H1 (cell line): ENCODE measurements around the gene PIANP.
A peak's percentile ranks its signal among the peaks of the same experiment; 100 is the strongest.

Source experiments
- HDAC2 ChIP-seq, 2 experiments: fragments of 300-600 bp in 1 of 2; sonication (generic) in 1 of 2; IDR thresholded peaks; 2 replicates each; pipeline ENCODE4 v1.6.1; 2011 to 2012; ENCODE audit warnings: low read depth in 2 of 2, low read length in 2 of 2, mild to moderate bottlenecking in 2 of 2, moderate library complexity in 2 of 2, borderline replicate concordance in 1 of 2, inconsistent platforms in 1 of 2
- HDAC6 ChIP-seq: IDR thresholded peaks from one replicate; pipeline ENCODE4 v1.7.1; 2012; ENCODE audit warnings: low read depth, mild to moderate bottlenecking, inconsistent platforms, low read length, moderate library complexity
- KDM5A ChIP-seq: fragments of 200-600 bp; IDR thresholded peaks from 2 replicates; pipeline ENCODE4 v1.7.1; 2012; ENCODE audit warnings: mild to moderate bottlenecking, low read length, inconsistent platforms, mixed read lengths
- RAD21 ChIP-seq, 2 experiments: IDR thresholded peaks in 1 of 2; conservative IDR thresholded peaks in 1 of 2; 2 replicates each; pipeline ENCODE4 v1.6.1; 2011; ENCODE audit warnings: low read depth in 2 of 2, low read length in 2 of 2, improper control_type of control experiment in 1 of 2, inconsistent platforms in 1 of 2, mild to moderate bottlenecking in 1 of 2, moderate library complexity in 1 of 2
- TF ChIP-seq, protein P1 (sequence below), 3 experiments: IDR thresholded peaks; 1 replicate in 2 of 3; 2 replicates in 1 of 3; pipeline versions ENCODE4 v1.5.1 to v1.6.1; 2011; ENCODE audit warnings: low read length in 3 of 3, mild to moderate bottlenecking in 3 of 3, inconsistent platforms in 2 of 3, low read depth in 1 of 3, moderate library complexity in 1 of 3; ENCODE audit not compliant: insufficient read depth in 1 of 3; ENCODE audit errors: control extremely low read depth in 1 of 3

GRCh38 chr12:6652391-6652790 lies 48.2 kb downstream of the PIANP start:
- TF ChIP-seq KDM5A (no peak), HDAC6 (no peak), RAD21 (IDR thresholded peaks at IDR 0.05 in 1 of 2, conservative IDR thresholded peaks at IDR 0.05 in 1 of 2; ENCODE audit: low read depth in 2 of 2, low read length in 2 of 2) (peak in 1 of 2 experiments; percentile 23; a peak in 1 of 4 replicates), HDAC2 (IDR thresholded peaks at IDR 0.05; ENCODE audit: borderline replicate concordance in 1 of 2, low read depth in 2 of 2, low read length in 2 of 2) (no peak)
- TF ChIP-seq, protein P1, sequence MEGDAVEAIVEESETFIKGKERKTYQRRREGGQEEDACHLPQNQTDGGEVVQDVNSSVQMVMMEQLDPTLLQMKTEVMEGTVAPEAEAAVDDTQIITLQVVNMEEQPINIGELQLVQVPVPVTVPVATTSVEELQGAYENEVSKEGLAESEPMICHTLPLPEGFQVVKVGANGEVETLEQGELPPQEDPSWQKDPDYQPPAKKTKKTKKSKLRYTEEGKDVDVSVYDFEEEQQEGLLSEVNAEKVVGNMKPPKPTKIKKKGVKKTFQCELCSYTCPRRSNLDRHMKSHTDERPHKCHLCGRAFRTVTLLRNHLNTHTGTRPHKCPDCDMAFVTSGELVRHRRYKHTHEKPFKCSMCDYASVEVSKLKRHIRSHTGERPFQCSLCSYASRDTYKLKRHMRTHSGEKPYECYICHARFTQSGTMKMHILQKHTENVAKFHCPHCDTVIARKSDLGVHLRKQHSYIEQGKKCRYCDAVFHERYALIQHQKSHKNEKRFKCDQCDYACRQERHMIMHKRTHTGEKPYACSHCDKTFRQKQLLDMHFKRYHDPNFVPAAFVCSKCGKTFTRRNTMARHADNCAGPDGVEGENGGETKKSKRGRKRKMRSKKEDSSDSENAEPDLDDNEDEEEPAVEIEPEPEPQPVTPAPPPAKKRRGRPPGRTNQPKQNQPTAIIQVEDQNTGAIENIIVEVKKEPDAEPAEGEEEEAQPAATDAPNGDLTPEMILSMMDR (IDR thresholded peaks at IDR 0.05; ENCODE audit: control extremely low read depth in 1 of 3, insufficient read depth in 1 of 3, low read depth in 1 of 3, low read length in 3 of 3) = no peak
